ENCODE results near the gene NRF1. TPM values are rescaled to one million over a fixed set of nuclear protein-coding genes. Genes with fewer than 3 reads are reported as not detected.
"Not testable (repeated sequence)": the region's sequence is repeated elsewhere in the genome, so short reads cannot be mapped to it uniquely, and the experiment has no call there.

Gene NRF1
- total RNA-seq, 1 donor from 2014 or later = 14.2 TPM

GRCh38 chr7:129606803-129607202 is 4.7 kb upstream of the NRF1 start:
- no peak for DNase-seq (ENCODE audit: low read depth, low spot score)

DNA sequence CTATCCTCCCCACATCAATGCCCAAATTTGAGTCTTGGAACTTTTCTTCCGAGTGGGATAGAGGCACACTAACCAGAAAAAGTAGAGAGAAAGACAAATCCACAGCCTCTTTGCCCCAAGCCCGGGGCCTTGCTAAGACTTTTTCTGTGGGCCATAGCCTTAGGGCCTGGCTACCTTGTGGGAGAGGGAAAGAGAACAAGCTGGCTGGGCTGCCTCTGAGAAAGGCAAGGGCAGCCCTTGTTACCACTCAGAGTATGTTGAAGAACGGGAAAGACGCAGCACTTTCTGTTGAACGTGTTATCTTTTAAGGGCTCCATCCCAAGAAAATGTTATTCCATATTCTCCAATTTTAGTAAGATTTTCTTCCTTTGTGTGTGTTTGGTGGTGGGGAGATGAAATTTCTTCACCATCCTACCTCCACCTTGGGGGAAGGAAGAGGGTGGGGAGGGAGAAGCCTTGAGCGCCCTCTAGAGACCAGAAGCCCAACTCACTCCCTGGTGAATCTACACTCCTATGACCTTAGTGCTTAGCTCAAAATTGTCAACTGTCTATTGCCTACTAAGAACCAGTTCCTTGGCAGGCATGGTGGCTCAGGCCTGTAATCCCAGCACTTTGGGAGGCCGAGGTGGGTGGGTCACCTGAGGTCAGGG is 3.9 kb upstream of the NRF1 start:
- no peak for DNase-seq (ENCODE audit: low read depth, low spot score)

DNA sequence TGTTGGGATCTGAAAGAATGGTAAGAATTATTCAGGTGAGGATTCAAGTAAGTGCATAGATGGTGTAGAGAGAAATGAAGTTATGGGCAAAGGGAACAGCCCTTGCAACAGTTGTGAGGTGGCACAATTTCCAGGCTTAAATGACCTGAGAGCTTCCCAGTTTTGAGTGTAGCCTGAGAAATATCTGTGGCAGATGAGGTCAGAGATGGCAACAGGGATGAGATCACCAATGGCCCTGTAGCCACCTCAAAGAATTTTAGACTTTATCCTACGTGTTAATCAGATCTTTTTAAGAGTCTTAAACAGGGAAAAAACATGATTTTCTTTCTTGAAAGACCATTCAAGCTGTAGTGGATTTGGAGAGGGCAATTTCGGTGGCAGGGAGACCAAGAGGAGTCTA is 1.9 kb upstream of the NRF1 start:
- no peak for DNase-seq (ENCODE audit: low read depth, low spot score)

- no peak for DNase-seq (ENCODE audit: low read depth, low spot score)
These were observed 743 bp upstream of the NRF1 start for GRCh38 chr7:129610709-129611245.

- DNase-seq (ENCODE audit: low read depth, low spot score) = no peak
These were observed 844 bp downstream of the NRF1 start for GRCh38 chr7:129612112-129613015.

DNA sequence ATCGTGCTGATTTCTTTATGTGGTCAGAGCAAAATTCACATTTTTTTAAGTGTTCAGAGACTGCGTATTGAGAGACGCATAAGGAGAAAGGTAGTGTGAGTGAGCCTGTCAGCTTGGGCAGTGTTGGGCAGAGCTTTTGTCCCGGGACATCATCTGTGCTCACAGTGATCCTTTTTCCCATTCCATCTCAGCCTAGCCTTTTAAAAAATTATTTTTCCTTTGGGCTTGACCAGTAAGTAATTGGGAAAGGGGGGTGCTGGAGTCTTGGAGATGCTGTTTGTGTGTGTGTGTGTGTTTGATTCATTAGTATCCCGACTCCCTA is 1.5 kb downstream of the NRF1 start:
- no peak for DNase-seq (ENCODE audit: low read depth, low spot score)

GRCh38 chr7:129615018-129615417 is 3.5 kb downstream of the NRF1 start:
- no peak for DNase-seq (ENCODE audit: low read depth, low spot score)

GRCh38 chr7:129616530-129616929 is 5.0 kb downstream of the NRF1 start:
- DNase-seq (ENCODE audit: low read depth, low spot score) = no peak

GRCh38 chr7:129617178-129617577 is 5.7 kb downstream of the NRF1 start:
- DNase-seq (ENCODE audit: low read depth, low spot score) = no peak

DNA sequence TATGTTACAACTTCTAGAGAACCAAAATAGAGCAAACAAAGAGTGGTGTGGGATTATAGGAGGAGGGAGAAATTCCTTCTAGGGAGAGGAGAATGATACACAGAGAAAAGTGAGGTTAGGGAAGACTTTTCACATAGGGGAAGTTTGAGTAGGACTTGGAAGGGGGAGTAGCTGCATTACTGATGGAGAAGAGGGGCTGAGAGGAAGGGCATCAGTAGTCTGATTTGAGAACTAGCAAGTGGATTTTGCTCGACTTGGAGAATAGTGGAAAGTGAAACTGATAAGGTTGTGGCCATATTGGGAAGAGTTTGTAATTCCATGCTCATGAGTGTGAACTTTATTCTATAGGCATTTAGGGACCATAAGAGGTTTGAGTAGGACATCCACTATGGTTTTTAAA is 6.1 kb downstream of the NRF1 start:
- no peak for DNase-seq (ENCODE audit: low read depth, low spot score)

DNA sequence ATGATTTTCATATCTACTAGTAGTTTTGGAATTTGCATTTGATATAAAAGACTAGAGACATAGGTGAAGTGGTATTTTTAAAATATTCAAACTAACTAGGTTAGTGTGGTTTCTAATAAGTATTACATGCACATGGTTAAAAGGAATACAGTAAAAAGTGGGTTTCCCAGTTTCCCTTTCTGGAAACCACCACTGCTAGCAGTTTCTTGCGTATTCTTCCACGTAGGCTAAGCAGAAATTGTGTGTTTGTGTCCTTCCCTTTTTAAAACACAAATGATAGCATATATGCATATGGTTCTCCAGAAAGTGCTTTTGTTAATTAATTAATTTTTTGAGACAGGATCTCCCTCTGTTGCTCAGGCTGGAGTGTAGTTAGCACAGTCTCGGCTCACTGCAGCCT is 15.4 kb downstream of the NRF1 start:
- DNase-seq (ENCODE audit: low read depth, low spot score) = no peak

DNA sequence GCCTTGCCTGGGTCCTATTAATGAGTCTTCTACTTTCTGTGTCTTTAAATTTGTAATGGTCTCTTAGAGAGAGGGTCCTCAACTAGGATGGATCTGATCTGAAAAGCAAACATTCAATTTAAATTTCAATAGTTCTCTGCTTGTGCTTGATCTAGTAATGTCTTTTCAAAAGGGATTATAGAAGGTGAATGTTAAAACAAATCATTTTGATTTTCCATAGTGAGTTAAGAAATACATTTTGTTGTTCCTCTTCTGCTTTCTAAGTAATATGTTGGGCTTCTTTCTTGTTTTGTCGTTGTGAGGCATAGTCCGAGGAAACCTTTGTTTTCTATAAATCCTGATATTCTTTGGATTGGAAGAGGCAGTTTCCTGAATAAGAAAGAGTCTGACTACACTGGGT is 18.8 kb downstream of the NRF1 start:
- no peak for DNase-seq (ENCODE audit: low read depth, low spot score)

GRCh38 chr7:129634361-129635034 is 23.0 kb downstream of the NRF1 start:
- DNase-seq (ENCODE audit: low read depth, low spot score) = no peak

GRCh38 chr7:129635300-129636029 is 23.9 kb downstream of the NRF1 start:
- no peak for DNase-seq (ENCODE audit: low read depth, low spot score)

DNA sequence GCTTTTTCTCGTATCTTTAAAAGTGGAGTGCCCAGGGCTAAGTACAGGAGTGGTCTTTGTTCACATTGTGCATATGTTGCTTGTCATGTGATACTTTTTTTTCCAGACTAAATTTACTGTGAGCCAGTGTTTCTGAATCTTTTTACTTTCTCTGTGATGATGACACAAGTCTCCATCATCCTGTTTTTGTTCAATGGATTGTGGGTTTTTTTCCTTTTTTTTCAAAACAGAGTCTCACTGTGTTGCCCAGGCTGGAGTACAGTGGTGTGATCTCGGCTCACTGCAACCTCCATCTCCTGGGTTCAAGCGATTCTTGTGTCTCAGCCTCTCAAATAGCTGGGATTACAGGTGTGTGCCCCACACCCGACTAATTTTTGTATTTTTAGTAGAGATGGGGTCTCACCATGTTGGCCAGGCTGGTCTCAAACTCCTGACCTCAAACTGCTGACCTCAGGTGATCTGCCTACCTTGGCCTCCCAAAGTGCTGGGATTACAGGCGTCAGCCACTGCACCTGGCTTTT is 24.6 kb downstream of the NRF1 start:
- not testable (repeated sequence) for DNase-seq (ENCODE audit: low read depth, low spot score)

DNA sequence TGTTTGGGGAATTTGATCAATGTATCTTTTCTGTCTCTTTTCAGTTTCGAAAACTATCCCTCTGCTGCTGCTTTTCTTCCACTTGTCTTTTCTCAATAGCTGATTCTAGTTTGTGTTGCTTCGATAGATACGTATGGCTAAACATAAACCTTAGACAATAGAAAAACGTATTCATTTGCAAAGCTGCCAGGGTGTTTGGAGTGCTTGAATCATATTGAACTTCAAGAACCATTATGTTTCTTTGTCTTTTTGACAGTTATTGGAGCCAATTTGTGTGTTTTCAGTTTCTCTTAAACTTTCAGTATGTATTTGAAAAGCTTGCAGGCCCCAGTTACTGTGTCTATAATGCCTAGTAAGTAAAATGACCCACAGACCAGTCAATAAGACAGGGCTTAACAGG is 25.1 kb downstream of the NRF1 start:
- no peak for DNase-seq (ENCODE audit: low read depth, low spot score)

DNA sequence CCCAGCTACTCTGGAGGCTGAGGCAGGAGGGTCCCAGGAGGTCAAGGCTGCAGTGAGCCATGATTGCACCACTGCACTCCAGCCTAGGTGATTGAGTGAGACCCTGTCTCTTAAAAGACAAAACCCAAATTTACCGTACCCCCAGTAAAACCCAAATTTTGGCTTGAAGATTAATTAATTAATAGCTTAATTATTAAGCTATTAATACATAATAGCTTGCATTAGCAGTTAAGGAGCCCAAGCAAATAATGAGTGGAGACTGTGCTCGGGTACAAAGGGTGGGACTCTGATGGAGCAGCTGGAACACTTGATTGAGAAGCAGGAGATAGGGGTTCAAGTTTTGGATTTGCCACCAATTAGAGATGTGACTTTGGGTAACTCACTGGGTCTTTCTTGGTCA is 28.9 kb downstream of the NRF1 start:
- DNase-seq (ENCODE audit: low read depth, low spot score) = no peak

- DNase-seq (ENCODE audit: low read depth, low spot score) = no peak
These were observed 31.5 kb downstream of the NRF1 start for GRCh38 chr7:129642871-129643549.

GRCh38 chr7:129643550-129644170 is 32.1 kb downstream of the NRF1 start:
- no peak for DNase-seq (ENCODE audit: low read depth, low spot score)

DNA sequence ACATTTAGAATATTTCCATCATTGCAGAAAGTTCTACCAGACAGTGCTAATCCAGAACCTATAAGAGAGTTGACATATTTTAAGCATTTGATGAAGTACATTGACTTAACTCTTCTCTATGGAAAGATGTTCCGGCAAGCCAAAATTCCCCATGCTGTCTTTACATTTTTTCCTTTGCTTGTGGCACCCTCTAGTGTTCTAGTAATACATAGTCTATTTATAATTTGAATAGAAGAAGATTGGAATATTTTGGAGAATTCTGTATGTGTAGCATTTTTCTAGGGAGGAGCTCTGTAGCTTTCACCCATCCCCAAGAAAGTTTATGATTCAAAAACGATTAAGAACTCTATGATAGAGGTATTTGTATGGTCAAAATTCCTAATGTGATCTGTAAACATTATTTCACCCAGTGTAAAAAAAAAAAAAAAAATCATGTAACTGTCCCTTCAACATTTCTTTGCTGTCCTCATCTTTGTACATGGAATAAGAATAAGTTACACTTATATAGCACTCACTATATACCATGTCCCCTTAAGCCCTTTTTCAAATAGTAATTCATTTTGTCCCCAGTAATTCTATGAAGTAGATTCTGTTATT is 33.2 kb downstream of the NRF1 start:
- DNase-seq (ENCODE audit: low read depth, low spot score) = no peak
